ENCODE measurements around the gene COMMD3.

COMMD3 gene

GRCh38 chr10:22368981-22369380 lies 52.8 kb downstream of the COMMD3 start:
- DNase-seq, result no peak

DNA sequence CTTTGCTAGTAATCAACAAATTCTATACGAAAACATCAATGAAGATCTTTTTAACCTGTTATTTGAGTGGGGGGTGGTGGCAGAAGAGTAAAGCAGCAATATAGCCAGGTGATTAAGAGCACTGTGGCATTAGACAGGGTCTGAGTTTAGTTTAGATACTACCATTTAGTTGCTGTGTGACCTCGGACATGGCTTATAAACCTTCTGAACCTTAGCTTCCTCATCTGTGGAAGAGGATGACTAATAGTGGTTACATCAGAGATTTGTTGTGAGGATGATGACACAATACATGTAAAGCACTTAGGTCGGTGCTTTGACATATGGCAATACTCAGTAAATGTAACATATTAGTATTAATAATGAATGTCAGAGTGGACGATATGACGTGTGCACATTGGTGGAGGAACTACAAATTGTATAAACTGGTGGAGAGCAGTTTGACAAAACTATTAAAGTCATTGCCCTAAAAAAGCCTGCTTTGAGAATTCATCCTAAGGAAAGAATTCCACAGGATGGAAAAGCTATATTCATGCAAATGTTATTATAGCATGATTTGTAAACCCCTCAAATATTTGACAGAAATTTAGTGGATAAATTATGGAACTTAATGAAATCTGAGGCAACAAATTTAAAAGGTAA lies 53.4 kb downstream of the COMMD3 start:
- DNase-seq, result no peak
